HG02678 (cell line): ENCODE data around the gene MTMR2.

Experiments
- ATAC-seq: cut with Tn5 transposase; IDR thresholded peaks from one replicate; pipeline ENCODE4 v1.9.1; 2021; ENCODE audit warnings: mild to moderate bottlenecking, moderate library complexity; ENCODE audit not compliant: unreplicated experiment

The MTMR2 gene

GRCh38 chr11:95788921-95789505 is 134.9 kb downstream of the MTMR2 start:
- ATAC-seq, result no peak
